ENCODE data around the gene GRIP1.

The GRIP1 gene

DNA sequence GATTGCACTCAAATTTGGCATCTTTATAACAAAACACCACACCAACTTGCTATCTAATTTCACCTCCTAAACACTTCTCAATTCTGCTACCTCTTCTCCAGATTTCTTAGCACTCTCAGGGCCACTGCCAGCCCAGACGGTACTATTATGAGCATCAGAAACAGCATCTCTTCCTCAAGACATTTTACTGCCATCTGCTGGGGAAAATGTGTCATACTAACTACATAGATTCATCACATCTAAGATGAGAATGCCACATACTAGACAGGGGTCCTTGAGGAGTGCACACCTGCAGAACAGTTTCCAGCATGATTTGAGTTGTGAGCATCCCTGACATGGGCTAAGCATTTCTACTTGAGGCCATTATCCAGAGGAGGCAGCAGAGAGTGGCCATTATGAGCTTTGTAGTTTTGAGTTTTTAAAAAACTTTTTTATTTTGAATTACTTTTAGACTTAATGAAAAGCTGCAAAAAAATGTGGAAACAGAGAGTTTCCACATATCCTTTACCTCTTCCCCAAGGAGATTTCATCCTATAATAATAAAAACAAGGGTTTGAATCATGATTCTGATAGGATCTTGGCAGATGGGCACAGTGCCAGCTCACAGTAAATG is 15.1 kb upstream of the GRIP1 start:
- peak; percentile 55 for DNase-seq

DNA sequence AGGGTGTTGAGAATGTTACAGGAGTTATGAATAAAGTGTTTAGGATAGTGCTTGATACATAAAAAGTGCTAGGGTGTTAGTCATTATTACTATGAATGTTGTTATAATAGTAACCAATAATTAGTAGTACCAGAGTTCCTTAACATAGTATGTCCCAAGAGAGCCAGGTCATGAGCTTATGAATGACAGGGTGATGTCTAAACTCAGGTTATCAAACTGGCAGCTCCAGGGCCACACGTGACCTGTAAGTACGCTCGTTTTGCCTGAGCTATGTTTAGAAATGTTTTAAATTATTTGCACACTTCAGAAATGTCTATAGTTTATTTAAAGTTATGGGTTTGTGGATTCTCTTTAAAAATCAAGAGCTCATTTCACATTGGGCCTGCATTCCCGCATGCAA is 14.1 kb upstream of the GRIP1 start:
- no peak for DNase-seq

DNA sequence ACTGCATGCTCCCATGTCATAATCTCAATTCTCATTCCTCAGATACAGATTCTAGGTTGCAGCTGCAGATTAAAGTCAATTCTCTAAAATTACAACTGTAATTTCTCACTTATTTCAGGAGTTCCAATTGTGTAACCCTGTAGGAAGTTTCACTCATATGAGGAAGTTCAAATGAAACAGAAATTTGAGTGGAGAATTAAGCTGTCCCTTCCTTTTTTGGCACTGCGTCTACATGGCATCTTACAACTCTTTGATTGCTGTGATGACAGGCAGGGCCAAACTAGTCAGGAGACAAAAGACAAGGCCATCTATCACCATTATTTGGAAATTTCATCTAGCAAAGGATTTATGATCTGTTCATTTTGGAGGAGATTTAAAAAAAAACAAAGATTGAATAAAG is 13.3 kb upstream of the GRIP1 start:
- DNase-seq = no peak

DNA sequence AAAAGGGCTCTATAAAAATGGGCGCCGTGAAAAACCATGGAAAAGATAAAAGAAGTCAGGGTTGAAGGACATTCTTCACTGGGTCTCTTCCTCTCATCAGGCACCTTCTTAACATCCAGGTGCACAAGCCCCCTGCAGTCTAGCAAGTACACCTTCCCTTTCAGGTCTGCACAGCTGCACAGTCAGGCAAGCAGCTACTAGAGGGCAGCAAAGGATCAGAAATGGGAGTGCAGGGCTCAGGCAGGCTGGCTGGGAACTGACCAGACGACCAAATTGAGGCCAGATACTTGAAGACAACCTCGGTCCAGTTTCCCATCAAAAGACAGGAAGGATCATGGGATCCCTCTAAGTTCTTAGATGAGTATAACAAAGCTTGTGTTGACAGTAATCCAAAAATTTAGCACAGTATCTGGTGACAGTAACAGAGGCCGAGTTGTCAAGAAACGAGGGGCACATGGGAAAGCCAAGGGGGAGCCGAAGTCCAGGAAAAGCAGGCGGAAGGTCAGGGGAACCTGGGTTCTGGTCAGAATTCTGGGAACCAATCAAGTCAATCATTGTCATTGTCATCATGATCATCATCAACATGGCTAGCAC is 10.1 kb upstream of the GRIP1 start:
- peak; percentile 58 for DNase-seq

DNA sequence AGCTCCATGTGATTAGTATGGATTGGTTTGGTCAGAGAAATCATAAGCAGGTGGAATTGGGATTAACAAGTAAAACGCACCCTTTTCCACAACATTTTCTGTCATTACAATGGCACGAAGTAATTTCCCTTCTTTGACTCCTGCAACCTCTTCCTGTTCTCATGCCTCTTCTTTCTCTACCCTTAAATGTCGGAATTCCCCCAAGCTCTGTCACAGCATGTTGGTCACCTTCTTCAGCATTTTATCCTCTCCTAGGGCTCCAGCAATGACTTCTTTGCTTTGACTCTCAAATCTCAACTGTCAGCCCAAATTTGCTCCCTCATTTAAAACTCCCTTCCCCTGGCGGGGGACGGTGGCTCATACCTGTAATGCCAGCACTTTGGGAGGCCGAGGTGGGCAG is 5.3 kb upstream of the GRIP1 start:
- DNase-seq = no peak

DNA sequence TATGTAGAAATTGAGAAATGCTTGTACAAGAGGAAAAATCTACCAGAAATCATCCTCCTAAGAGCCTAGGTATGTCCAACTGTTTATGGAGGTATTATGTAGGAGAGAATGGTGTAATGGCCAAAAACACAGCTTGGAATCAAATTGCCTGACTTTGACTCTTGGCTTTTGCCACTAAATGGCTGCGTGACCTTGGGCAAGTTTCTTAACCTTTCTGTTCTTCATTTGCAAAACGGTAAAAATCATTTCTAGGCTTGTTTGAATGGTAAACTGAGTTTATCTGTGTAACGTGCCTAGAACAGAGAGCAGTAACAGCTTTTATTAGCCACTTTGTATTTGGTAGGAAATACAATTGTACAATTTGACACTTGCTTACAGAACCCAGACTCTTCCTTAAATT is 4.9 kb upstream of the GRIP1 start:
- no peak for DNase-seq

DNA sequence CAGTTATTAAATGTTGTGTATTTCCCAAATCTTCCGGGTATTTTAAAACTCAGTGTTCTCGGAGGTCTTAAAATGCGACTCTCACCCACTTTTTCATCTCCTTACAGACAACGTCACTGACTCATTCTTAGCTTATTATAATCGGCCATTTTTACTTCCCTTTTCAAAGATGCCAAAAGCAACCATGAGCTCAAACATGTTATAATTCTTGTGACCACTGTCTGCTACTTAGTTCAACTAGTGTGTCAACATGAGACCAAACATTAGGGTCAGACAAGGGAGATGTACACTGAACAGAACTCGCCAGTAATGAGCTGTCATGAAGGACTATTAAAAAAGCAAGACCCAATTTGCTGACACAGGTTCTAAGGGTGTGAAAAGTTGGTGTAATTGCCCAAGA is 4.2 kb upstream of the GRIP1 start:
- no peak for DNase-seq

DNA sequence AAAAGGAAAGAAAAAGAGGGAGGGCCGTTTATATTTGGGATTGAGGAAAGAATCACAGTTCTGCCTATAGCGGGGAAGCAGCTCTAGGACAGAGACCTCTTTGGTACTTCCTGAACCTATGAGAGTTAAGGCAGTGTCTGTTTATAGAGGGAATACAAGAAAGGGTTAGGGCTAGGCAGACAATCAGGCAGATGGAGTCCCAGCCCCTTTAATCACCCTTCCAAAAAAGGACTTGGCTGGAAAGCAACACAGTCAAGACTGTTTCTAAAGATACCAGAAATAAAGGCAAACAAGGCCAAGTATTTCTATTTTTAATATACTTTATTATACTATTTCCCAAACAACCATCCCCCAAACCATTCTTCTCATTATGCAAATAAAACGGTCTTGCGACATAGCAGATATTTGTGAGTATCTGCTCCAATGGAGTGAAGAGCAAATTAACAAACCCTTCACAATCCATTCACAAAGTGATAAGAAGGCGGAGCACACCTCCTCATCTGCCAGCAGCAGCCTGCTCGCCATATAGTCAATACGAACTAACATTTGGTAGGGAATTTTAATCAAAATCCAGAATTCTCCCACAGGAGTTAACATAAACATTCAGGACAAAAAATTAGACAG is 697 bp upstream of the GRIP1 start:
- DNase-seq = no peak

DNA sequence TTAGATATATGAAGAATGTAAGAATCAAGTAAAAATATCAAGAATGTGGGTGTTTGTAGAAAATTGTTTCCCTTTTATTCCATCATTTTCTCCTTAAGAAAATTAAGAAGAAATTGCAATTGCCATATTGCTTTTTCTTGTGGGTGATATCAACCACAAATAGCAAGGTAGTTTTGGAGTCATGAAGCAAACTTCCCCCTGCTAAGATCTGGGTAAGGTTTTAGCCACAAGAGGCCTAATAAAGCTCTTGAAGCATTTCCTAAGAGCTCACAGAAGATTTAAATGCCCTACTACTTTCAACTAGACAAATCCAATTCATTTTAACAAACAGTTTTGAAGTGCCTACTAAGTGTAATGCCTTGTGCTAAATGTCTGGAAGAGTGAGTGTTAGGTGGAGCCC is 2.6 kb downstream of the GRIP1 start:
- no peak for DNase-seq

DNA sequence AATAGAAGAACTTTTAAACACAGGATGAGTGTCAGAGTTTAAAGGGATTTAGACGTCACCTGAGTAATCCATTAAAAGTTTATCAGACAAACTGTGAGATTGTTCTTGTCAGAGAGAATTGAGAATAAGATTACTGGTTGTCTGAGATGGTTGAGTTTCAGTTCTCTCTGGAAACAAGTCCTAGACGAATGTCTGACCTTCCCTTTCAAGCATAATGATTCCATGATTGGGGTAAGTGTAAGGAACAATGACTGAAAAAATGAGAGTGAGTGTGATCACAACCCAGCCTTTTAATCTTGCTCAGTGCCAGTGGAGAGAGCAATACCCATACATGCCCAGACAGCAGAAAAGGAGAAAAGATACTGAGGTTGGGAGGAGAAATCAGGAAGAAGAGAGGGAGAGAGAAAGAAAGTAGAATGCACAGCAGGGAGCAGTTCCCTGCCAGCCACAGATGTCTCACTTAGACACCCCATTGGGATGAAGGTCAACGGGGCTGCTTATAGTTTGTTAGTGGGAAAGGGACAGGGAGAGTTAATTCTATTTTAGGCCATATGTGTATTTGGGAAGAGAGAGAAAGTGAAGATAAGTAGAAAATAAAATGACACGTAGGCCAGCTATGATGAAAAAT is 4.3 kb downstream of the GRIP1 start:
- no peak for DNase-seq

DNA sequence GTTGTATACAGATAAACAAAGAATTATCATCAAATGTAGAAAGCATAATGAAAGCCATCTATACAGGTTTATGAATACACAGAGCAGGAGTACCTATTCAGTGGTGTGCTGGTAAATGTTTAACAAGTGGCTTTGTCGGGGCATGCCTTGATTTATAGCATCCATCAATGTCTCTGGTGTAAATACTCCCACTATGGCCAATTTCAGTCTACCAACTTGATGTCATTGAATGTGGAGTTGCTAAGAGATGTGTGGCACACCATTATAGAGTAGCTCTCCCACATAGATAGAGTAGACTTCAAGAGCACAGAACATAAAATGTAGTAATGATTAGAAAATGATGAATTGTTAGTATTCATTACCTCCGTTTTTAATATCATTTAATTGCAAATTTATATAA is 9.3 kb downstream of the GRIP1 start:
- no peak for DNase-seq

DNA sequence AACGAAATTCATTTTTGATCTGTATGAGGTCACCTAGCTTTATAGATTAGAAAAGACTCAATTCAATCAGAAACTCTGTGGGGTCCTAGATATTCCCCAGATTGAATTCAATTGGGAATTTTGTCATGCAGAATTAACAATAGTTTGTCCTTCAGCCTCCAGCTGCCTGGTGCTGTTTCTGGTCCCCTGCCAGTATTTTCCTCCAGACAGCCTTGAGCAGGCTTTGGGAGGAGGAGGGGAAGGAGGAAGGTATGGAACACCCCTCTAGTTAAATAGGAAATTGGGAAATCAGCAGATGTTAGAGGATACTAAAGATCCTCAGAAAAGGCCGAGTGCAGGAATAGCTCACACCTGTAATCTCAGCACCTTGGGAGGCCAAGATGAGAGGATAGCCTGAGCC is 10.6 kb downstream of the GRIP1 start:
- peak; percentile 74 for DNase-seq

DNA sequence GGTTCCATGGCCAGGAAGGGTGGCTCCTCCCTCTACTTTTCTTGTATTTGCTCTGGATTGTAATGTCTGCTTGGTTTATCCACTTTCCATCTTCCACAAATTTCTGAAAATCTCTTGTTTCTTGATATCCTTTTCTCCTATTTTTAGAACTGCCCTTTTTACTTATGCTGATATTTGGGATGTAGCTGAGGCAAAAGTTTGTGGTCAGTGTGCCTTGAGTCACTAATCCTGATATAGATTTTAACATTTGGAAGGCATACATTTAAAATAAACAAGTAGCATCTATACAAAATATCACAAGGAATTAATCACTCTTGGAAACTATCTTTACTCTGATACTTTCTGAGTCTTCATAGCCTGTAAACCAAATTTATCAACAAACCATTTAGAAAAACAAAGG is 11.0 kb downstream of the GRIP1 start:
- no peak for DNase-seq

DNA sequence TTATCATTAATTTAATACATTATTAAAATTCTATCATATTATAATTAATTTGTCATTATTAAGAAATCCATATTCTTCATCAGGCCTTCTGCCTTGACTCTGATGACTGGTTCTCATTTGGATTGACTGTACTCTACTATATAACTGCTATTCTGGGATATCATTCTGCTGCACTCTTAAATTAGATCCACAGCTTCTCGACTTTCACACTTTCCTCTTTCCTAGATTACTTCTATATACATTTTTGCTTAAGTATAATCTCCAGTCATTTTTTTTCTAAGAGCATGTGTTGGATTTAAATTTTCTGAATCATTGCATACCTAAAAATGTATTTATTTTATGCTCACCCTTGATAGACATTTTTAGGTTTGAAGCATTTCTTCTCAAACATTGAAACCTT is 12.4 kb downstream of the GRIP1 start:
- DNase-seq = no peak

DNA sequence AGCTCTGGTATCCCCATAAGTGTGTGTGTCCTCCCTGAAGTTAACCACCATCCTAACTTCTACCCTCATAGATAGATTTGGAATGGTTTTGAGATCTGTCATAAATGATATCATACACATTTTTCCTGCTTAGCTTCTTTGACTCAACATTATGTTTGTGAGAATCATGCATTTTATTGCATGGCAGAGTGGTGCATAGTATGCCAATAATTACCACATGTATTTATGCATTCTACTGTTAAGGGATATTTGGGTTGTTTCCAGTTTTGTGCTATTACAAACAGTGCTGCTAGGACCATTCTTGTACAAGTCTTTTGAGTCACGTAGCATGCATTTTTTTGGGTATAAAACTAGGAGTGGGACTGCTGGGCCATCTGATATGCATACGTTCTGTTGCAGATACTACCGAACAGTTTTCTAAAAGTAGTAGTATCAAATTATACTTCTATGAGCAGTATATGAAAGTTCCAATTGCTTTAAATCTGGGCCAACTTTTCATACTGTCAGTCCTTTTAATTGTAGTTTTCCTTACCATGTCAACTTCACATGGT is 13.4 kb downstream of the GRIP1 start:
- no peak for DNase-seq

DNA sequence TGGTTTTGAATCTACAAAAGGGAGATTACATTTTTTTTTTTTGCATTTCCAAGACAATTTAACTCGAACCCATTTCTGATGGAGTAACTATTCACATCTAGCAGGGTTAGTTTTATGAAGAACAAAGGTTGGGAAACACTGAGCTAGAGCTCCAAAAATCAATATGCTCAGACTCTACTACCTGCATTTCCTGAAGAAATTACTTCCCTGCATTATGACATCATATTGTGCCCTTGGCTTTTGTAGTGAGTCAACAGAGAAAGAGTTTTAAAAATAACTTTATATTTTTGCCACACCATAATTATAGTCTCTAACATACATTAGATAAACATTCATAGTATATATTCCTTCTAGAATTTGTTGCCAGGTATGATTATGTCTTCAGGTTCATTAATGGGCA is 14.8 kb downstream of the GRIP1 start:
- DNase-seq = no peak

DNA sequence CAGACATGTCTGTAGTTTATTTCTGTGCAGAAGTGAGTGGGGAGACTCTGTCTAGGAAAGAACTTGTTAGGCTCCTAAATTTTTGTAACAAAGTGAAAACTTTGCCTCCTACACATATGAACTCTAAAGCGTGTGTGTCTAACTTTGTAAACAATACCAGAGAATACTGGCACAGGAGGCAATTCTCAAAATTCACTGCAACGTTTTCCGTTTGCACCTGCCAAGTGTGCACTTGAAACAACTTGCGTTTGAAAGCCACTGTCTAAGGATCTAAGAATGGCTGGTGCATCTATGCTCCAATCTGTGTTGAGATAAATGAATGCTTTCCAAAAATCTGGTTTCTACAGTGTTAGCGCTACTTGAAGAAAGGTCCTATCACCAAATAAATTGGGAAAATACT is 15.3 kb downstream of the GRIP1 start:
- no peak for DNase-seq

DNA sequence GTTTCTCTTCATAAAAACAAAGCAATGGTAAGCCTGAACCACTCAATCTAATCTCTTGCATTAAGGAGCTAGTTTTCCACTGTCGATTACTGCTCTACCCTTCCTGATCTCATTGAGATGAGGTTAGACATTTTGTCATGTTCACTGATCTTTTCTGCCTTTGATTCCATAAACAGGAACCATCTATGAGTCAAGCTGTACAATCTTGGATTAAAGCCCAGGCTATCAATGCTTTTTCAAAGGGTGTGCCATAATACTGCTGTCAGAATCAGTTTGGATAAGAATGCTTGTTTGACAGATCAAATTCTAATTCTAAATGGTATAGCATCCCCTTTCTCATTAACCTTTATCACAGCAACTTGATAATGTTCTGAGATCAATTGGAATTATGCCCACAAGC is 16.1 kb downstream of the GRIP1 start:
- no peak for DNase-seq

DNA sequence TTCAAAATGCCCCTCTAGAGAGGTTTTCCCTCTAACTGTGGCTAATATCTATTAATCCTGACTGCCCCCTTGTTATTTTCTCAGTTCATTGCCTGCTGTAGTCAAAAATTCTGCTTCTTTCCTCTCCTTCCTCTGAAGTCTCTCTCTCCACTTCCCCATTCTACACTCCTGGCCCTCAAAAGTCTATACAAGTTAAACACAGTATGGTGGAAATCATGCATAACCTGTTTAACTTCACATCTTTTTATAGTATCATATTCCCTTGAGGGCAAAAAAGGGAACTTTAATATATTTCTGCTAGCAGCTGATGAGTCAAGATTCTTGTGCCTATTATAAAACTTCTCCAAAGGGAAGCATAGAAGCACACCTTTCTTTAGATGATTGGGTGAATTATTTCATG is 16.7 kb downstream of the GRIP1 start:
- DNase-seq = no peak

DNA sequence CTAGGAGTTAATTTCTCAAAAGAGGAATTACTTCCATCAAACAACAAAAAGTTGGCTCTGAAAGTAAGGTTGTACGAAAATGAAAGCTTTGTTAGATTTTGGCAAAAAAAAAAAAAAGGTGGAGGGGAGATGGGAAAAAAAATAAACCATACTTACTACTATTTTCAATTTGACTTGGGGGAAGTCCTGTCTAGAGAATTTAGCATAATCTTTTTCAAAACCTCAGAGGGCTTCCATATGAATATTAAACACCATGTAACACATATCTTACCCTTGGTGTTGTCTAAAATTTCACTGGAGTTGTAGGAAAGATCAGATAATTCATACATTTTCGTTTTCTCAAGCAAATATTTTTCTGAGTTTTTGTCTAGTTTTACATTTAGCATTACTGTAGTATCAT is 17.5 kb downstream of the GRIP1 start:
- DNase-seq = no peak

DNA sequence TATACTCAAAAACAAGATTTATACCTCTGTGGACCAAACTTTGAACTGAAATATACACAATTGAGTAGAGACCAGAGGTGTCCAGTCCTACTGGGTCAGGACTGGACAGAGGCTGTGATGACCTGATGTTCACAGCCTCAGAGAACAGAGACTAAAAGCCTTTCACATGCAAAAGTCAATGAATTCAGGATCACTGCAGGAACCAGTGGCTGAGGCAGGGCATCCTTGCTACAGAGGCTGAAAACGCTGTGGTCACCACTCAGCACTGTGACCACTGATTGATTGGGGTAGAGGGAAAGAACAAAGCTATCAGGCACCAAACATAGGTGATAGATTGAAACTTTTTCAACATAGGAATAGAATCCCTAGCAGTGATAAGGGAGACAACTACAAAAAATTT is 25.1 kb downstream of the GRIP1 start:
- no peak for DNase-seq

DNA sequence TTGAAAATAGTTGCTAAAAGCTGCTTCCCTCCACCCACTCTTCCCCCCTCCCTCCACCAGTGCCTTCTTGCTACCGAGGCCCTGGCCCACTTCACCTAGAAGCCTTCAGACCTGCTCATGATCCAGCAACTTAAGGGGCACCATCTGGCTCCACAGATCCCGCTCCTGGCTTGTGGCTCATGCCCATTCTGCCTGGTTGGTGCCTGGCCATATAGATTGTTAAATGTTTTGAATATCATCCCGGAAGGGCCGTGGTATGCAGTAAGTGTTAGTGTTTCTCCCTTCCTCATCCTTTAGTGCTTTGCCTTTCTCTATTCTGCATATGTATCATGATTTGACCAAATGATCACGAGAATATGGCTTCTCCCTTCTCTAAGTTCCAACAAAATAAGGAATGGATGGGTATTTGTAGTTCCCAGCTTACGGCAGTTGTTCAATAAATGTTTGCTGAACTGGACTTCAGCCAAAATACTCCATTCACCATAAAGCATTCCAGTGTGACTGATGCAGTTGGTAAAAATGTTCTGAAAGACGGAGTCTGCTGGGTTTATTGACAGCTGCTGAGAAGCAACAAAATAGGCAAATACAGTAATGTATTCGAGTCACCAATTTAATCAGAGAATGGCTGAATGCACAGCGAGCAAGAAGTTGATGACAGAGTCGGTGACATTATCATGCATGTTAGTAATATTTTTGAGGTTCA is 30.7 kb downstream of the GRIP1 start:
- DNase-seq = no peak

DNA sequence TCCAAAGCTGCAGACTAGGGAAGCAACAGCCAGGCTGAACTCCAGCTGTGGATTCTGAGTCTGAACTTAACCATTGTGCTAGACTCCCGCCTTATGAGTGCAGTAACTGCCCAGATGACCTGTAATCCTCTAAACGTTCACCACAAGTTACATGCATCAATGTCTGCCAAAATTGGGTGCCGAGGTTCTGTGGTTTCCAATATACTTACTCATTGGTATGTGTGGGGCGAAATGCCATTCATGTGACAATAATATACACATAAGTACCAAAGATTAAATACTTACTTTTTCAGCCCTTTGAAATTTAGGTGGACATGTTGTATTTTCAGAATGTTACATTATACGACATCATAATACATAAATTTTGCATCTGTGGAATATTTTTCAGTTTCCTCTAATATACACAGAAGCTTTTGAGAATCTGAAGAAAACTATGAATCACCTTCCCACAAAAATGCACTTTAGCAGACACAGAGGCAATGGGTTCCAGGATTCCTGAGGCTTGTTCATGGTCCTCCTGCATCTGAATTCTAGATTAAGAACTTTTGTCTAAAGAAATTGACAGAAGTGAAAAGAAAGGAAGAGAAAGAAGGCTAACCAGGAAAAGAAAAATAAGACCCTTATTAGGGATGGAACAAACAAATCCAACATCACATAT is 31.7 kb downstream of the GRIP1 start:
- DNase-seq = no peak
